ENCODE results near the gene ATP2C1.

ATP2C1 gene

DNA sequence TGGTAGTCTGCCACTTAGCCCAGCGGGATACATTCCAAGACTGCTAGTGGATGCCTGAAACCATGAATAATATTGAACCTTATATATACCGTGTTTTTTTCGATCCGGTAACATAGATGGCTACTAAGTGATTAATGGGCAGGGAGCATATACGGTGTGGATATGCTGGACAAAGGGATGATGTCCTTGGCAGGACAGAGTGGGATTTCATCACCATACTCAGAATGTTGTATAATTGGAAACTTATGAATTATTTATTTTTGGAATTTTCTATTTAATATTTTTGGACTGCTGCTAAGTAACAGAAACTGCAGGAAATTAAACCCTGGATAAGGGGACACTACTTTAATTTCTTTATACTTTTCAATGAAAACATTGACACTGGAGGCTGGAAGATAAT lies 79.5 kb downstream of the ATP2C1 start:
- Histone ChIP-seq H3K4me3 (ENCODE audit: insufficient read depth, low read depth, low read length) (no peak overlapping the region), H3K9me3 (ENCODE audit: control insufficient read depth, low read length) (no peaks in the 10 kb centered on the region), H3K36me3 (ENCODE audit: control insufficient read depth, insufficient read depth, low read length) (peaks cover 12% of the 10 kb centered on the region), H3K27me3 (ENCODE audit: control insufficient read depth, insufficient read depth, low read length, poor library complexity, severe bottlenecking) (no peaks in the 10 kb centered on the region), H3K4me1 (ENCODE audit: control insufficient read depth, insufficient read depth, low read length) (no peaks in the 10 kb centered on the region), H3K27ac (ENCODE audit: insufficient read depth, low read depth, low read length, poor library complexity, severe bottlenecking) (no peak overlapping the region)
- WGBS, 2 experiments, result 97 to 99% methylated on average over 5 of the region's 5 CpGs

DNA sequence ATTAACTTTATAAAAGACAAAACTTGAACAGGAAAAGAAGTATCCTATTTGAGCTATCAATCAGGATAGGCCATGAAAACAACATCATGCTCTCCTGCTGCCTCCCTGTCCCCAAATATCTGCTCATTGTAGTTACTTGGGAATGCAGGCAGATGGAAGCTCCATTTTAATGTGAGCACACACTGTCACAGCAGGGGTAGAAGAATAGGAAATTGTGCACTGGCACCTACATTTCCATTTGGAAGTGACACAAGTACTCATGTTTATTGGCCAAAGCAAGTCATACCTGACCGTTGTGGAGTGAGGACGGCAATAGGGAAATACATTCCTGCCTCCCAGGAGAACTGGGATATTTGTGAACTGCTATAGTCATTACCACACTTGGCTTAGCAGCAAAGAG lies 80.3 kb downstream of the ATP2C1 start:
- WGBS, 2 experiments, result 95 to 96% methylated on average over 2 of the region's 2 CpGs
- H3K27me3 ChIP-seq (ENCODE audit: control insufficient read depth, insufficient read depth, low read length, poor library complexity, severe bottlenecking), result no peaks in the 10 kb centered on the region
- H3K9me3 ChIP-seq (ENCODE audit: control insufficient read depth, low read length), result no peaks in the 10 kb centered on the region
- H3K36me3 ChIP-seq (ENCODE audit: control insufficient read depth, insufficient read depth, low read length), result peaks cover 12% of the 10 kb centered on the region
- H3K27ac ChIP-seq (ENCODE audit: insufficient read depth, low read depth, low read length, poor library complexity, severe bottlenecking), result no peak overlapping the region
- H3K4me1 ChIP-seq (ENCODE audit: control insufficient read depth, insufficient read depth, low read length), result no peaks in the 10 kb centered on the region
- no peak overlapping the region for H3K4me3 ChIP-seq (ENCODE audit: insufficient read depth, low read depth, low read length)

DNA sequence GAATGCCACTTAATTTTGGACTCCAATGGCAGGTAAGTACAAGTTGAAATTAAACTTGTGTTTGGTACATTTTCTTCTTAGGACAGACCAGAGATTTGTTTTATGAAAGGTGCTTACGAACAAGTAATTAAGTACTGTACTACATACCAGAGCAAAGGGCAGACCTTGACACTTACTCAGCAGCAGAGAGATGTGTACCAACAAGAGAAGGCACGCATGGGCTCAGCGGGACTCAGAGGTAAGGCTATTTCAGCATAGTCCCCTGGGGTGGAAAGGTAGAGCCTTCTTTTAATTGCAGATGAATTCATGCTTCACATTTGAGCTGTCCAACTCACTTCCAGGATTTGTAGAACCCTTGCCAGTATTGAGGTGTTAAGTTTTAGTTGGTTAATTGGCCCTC lies 81.4 kb downstream of the ATP2C1 start:
- H3K27me3 ChIP-seq (ENCODE audit: control insufficient read depth, insufficient read depth, low read length, poor library complexity, severe bottlenecking), result no peaks in the 10 kb centered on the region
- H3K4me3 ChIP-seq (ENCODE audit: insufficient read depth, low read depth, low read length), result no peak overlapping the region
- no peak overlapping the region for H3K27ac ChIP-seq (ENCODE audit: insufficient read depth, low read depth, low read length, poor library complexity, severe bottlenecking)
- H3K4me1 ChIP-seq (ENCODE audit: control insufficient read depth, insufficient read depth, low read length), result no peaks in the 10 kb centered on the region
- H3K36me3 ChIP-seq (ENCODE audit: control insufficient read depth, insufficient read depth, low read length), result peaks cover 5% of the 10 kb centered on the region
- no peaks in the 10 kb centered on the region for H3K9me3 ChIP-seq (ENCODE audit: control insufficient read depth, low read length)
- 90 to 92% methylated on average over 3 of the region's 3 CpGs for WGBS, 2 experiments

DNA sequence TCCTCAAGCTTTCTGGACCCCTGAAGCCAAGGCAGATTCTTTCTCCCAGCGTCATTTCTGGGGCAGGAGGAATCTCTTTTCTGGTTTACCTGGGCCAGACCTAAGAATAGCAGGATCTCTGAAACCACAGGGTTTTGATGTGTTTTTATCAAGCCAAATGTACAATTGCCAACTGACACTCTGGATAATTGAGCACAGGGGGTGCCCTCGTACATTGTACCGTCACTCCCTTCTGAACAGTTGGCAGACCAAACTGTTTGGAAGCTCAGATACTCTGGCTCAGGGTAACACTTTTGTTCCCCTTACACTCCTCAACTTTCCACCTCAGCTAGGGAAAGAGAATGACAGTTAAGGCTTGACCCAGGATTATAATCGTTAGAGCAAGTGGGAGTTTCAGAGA lies 82.8 kb downstream of the ATP2C1 start:
- Histone ChIP-seq H3K27me3 (ENCODE audit: control insufficient read depth, insufficient read depth, low read length, poor library complexity, severe bottlenecking) (no peaks in the 10 kb centered on the region), H3K27ac (ENCODE audit: insufficient read depth, low read depth, low read length, poor library complexity, severe bottlenecking) (no peak overlapping the region), H3K4me1 (ENCODE audit: control insufficient read depth, insufficient read depth, low read length) (no peaks in the 10 kb centered on the region), H3K36me3 (ENCODE audit: control insufficient read depth, insufficient read depth, low read length) (peaks cover 5% of the 10 kb centered on the region), H3K4me3 (ENCODE audit: insufficient read depth, low read depth, low read length) (no peak overlapping the region), H3K9me3 (ENCODE audit: control insufficient read depth, low read length) (no peaks in the 10 kb centered on the region)
- WGBS, 2 experiments, result 81 to 84% methylated on average over 4 of the region's 4 CpGs

DNA sequence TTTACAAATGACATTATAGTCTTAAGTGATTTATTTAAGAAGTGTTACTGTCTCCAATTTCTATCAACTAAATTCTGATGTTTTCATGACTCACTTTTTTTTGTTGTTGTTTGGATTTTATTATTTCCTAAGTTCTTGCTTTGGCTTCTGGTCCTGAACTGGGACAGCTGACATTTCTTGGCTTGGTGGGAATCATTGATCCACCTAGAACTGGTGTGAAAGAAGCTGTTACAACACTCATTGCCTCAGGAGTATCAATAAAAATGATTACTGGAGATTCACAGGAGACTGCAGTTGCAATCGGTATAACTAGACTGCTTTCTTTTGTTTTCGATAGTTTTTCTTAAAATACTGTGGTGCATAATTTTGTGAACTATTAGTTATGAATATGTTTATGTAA lies 85.2 kb downstream of the ATP2C1 start:
- Histone ChIP-seq H3K27ac (ENCODE audit: insufficient read depth, low read depth, low read length, poor library complexity, severe bottlenecking) (no peak overlapping the region), H3K9me3 (ENCODE audit: control insufficient read depth, low read length) (no peaks in the 10 kb centered on the region), H3K27me3 (ENCODE audit: control insufficient read depth, insufficient read depth, low read length, poor library complexity, severe bottlenecking) (no peaks in the 10 kb centered on the region), H3K4me3 (ENCODE audit: insufficient read depth, low read depth, low read length) (no peak overlapping the region), H3K4me1 (ENCODE audit: control insufficient read depth, insufficient read depth, low read length) (no peaks in the 10 kb centered on the region), H3K36me3 (ENCODE audit: control insufficient read depth, insufficient read depth, low read length) (no peaks in the 10 kb centered on the region)
- WGBS, 2 experiments, result 92 to 97% methylated on average over 2 of the region's 2 CpGs

GRCh38 chr3:130981469-130981868 lies 87.6 kb downstream of the ATP2C1 start:
- H3K9me3 ChIP-seq (ENCODE audit: control insufficient read depth, low read length), result no peaks in the 10 kb centered on the region
- H3K27ac ChIP-seq (ENCODE audit: insufficient read depth, low read depth, low read length, poor library complexity, severe bottlenecking), result no peak overlapping the region
- no peaks in the 10 kb centered on the region for H3K36me3 ChIP-seq (ENCODE audit: control insufficient read depth, insufficient read depth, low read length)
- WGBS, 2 experiments, result 100% methylated on average over 1 of the region's 2 CpGs; no CpG with 5 or more reads in 1 of the 2 experiments
- no peaks in the 10 kb centered on the region for H3K4me1 ChIP-seq (ENCODE audit: control insufficient read depth, insufficient read depth, low read length)
- H3K27me3 ChIP-seq (ENCODE audit: control insufficient read depth, insufficient read depth, low read length, poor library complexity, severe bottlenecking), result no peaks in the 10 kb centered on the region
- no peak overlapping the region for H3K4me3 ChIP-seq (ENCODE audit: insufficient read depth, low read depth, low read length)

GRCh38 chr3:130990282-130990681 lies 96.4 kb downstream of the ATP2C1 start:
- H3K27me3 ChIP-seq (ENCODE audit: control insufficient read depth, insufficient read depth, low read length, poor library complexity, severe bottlenecking), result no peaks in the 10 kb centered on the region
- WGBS, 2 experiments, result 75% methylated on average over 5 of the region's 5 CpGs
- H3K36me3 ChIP-seq (ENCODE audit: control insufficient read depth, insufficient read depth, low read length), result no peaks in the 10 kb centered on the region
- no peaks in the 10 kb centered on the region for H3K4me1 ChIP-seq (ENCODE audit: control insufficient read depth, insufficient read depth, low read length)
- no peak overlapping the region for H3K27ac ChIP-seq (ENCODE audit: insufficient read depth, low read depth, low read length, poor library complexity, severe bottlenecking)
- H3K4me3 ChIP-seq (ENCODE audit: insufficient read depth, low read depth, low read length), result no peak overlapping the region
- no peaks in the 10 kb centered on the region for H3K9me3 ChIP-seq (ENCODE audit: control insufficient read depth, low read length)

- Histone ChIP-seq H3K27me3 (ENCODE audit: control insufficient read depth, insufficient read depth, low read length, poor library complexity, severe bottlenecking) (no peaks in the 10 kb centered on the region), H3K9me3 (ENCODE audit: control insufficient read depth, low read length) (no peaks in the 10 kb centered on the region), H3K4me3 (ENCODE audit: insufficient read depth, low read depth, low read length) (no peak overlapping the region), H3K36me3 (ENCODE audit: control insufficient read depth, insufficient read depth, low read length) (no peaks in the 10 kb centered on the region), H3K27ac (ENCODE audit: insufficient read depth, low read depth, low read length, poor library complexity, severe bottlenecking) (no peak overlapping the region), H3K4me1 (ENCODE audit: control insufficient read depth, insufficient read depth, low read length) (no peaks in the 10 kb centered on the region)
- 94 to 95% methylated on average over 4 to 5 of the region's 5 CpGs for WGBS, 2 experiments
These were observed 97.2 kb downstream of the ATP2C1 start for GRCh38 chr3:130991126-130991525.

DNA sequence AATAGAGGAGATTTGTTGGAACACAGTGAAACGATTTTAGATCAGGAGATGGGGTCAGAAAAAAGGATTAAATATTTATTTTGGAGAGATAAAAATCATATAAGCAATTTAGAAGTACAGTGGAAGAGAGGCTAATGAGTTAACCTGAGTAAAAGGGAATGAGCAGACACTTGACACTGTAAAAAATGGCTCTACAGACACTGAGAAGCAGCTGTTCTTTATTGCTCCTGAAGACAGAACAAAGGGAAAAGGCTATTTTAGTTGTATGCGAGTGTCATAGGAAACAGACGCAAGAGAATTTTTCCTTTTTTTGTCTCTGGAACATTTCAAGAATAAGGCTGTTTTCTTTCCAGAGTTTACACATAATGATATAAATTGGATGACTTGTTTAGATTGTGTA lies 98.5 kb downstream of the ATP2C1 start:
- Histone ChIP-seq H3K4me3 (ENCODE audit: insufficient read depth, low read depth, low read length) (no peak overlapping the region), H3K27me3 (ENCODE audit: control insufficient read depth, insufficient read depth, low read length, poor library complexity, severe bottlenecking) (no peaks in the 10 kb centered on the region), H3K36me3 (ENCODE audit: control insufficient read depth, insufficient read depth, low read length) (no peaks in the 10 kb centered on the region), H3K9me3 (ENCODE audit: control insufficient read depth, low read length) (no peaks in the 10 kb centered on the region), H3K27ac (ENCODE audit: insufficient read depth, low read depth, low read length, poor library complexity, severe bottlenecking) (no peak overlapping the region), H3K4me1 (ENCODE audit: control insufficient read depth, insufficient read depth, low read length) (no peaks in the 10 kb centered on the region)
- 93 to 95% methylated on average over 3 of the region's 3 CpGs for WGBS, 2 experiments

GRCh38 chr3:130997289-130997688 lies 103.4 kb downstream of the ATP2C1 start:
- H3K36me3 ChIP-seq (ENCODE audit: control insufficient read depth, insufficient read depth, low read length), result peaks cover 5% of the 10 kb centered on the region
- H3K4me3 ChIP-seq (ENCODE audit: insufficient read depth, low read depth, low read length), result no peak overlapping the region
- H3K9me3 ChIP-seq (ENCODE audit: control insufficient read depth, low read length), result no peaks in the 10 kb centered on the region
- H3K4me1 ChIP-seq (ENCODE audit: control insufficient read depth, insufficient read depth, low read length), result no peaks in the 10 kb centered on the region
- no peak overlapping the region for H3K27ac ChIP-seq (ENCODE audit: insufficient read depth, low read depth, low read length, poor library complexity, severe bottlenecking)
- no peaks in the 10 kb centered on the region for H3K27me3 ChIP-seq (ENCODE audit: control insufficient read depth, insufficient read depth, low read length, poor library complexity, severe bottlenecking)
- WGBS, 2 experiments, result 98 to 99% methylated on average over 5 to 7 of the region's 7 CpGs

- 86 to 100% methylated on average over 1 of the region's 1 CpG for WGBS, 2 experiments
- H3K9me3 ChIP-seq (ENCODE audit: control insufficient read depth, low read length), result no peaks in the 10 kb centered on the region
- H3K27ac ChIP-seq (ENCODE audit: insufficient read depth, low read depth, low read length, poor library complexity, severe bottlenecking), result no peak overlapping the region
- no peak overlapping the region for H3K4me3 ChIP-seq (ENCODE audit: insufficient read depth, low read depth, low read length)
- H3K36me3 ChIP-seq (ENCODE audit: control insufficient read depth, insufficient read depth, low read length), result peaks cover 5% of the 10 kb centered on the region
- H3K27me3 ChIP-seq (ENCODE audit: control insufficient read depth, insufficient read depth, low read length, poor library complexity, severe bottlenecking), result no peaks in the 10 kb centered on the region
- H3K4me1 ChIP-seq (ENCODE audit: control insufficient read depth, insufficient read depth, low read length), result no peaks in the 10 kb centered on the region
These were observed 107.2 kb downstream of the ATP2C1 start for GRCh38 chr3:131001071-131001470.

Measured in ectodermal cell (in vitro differentiated cells).